Prostate gland (tissue), 2 donors: ENCODE results near the gene RASGRP4. TPM values are rescaled to one million over a fixed set of nuclear protein-coding genes. Genes with fewer than 3 reads are reported as not detected.

ENCODE experiments used
- DNase-seq: peaks from one replicate; pipeline ENCODE4 v3.0.0-alpha.2; 2019; ENCODE audit warnings: low spot score
- H3K27ac ChIP-seq, 2 donors: fragments of 200-600 bp; sonication (generic); 2 replicates each; pipeline ENCODE4 v1.5.1; 2017 to 2019
- H3K27me3 ChIP-seq: fragments of 200-600 bp; sonication (generic); replicated peaks from 2 replicates; pipeline ENCODE4 v1.5.1; 2019; ENCODE audit not compliant: insufficient read depth
- H3K36me3 ChIP-seq, 2 donors: fragments of 200-600 bp; sonication (generic); 1 replicate in 1 of 2; 2 replicates in 1 of 2; pipeline versions ENCODE4 v1.5.1 to v1.8.1; 2017 to 2019
- H3K4me1 ChIP-seq: fragments of 200-600 bp; sonication (generic); replicated peaks from 2 replicates; pipeline ENCODE4 v1.5.1; 2019
- H3K4me3 ChIP-seq, 2 donors: fragments of 200-600 bp; sonication (generic); 2 replicates each; pipeline ENCODE4 v1.5.1; 2017 to 2019
- H3K9me3 ChIP-seq: fragments of 200-600 bp; sonication (generic); 2 replicates; pipeline ENCODE4 v1.5.1; 2017
- CTCF ChIP-seq, 4 experiments: fragments of 200-600 bp in 2 of 4; fragments of 450-650 bp in 2 of 4; sonication (generic) in 2 of 4; IDR thresholded peaks; 1 replicate in 3 of 4; 2 replicates in 1 of 4; pipeline ENCODE4 v1.5.1; 2016 to 2019; ENCODE audit warnings: antibody characterized with exemption in 4 of 4, mild to moderate bottlenecking in 2 of 4, moderate library complexity in 2 of 4
- POLR2A ChIP-seq: fragments of 450-650 bp; IDR thresholded peaks from one replicate; pipeline ENCODE4 v1.6.1; 2016; ENCODE audit warnings: antibody characterized with exemption, mild to moderate bottlenecking
- POLR2AphosphoS5 ChIP-seq: sonication (generic); formaldehyde crosslinking; IDR thresholded peaks from one replicate; pipeline ENCODE4 v1.6.1; 2017; ENCODE audit warnings: antibody characterized with exemption
- WGBS: methylation state at CpG from one replicate; pipeline ENCODE4 v1.1.5; 2018; 5-methylcytosine and 5-hydroxymethylcytosine counted together
- intact Hi-C: fragments of 100-400 bp; cut with DNase I; formaldehyde crosslinking; loops from one replicate; pipeline ENCODE4 v1.14.2; 2022
- total RNA-seq, 2 donors: library from RNA; depleted of rRNA; stranded (reverse); fragments of >200 nt; gene quantifications; one replicate each; pipeline ENCODE4 v1.1.0, GENCODE V29; 2016

The RASGRP4 gene
- total RNA-seq, 2 donors from 2014 or later = 1.4 to 1.6 TPM

GRCh38 chr19:38458991-38459390, 33.0 kb upstream of the RASGRP4 start:
- no peak for DNase-seq
- Histone ChIP-seq H3K4me3 (no peak overlapping the region), H3K27me3 (no peaks in the 10 kb centered on the region), H3K9me3 (no peaks in the 10 kb centered on the region), H3K27ac (no peak overlapping the region), H3K4me1 (no peaks in the 10 kb centered on the region), H3K36me3 (no peaks in the 10 kb centered on the region)
- 89% methylated on average over 13 of the region's 13 CpGs for WGBS
- TF ChIP-seq POLR2A (no peak), CTCF (IDR thresholded peaks at IDR 0.05) (no peak), POLR2AphosphoS5 (no peak)
- intact Hi-C loops = no loop called here

- Histone ChIP-seq H3K27ac (no peak overlapping the region), H3K4me3 (no peak overlapping the region), H3K36me3 (no peaks in the 10 kb centered on the region), H3K4me1 (no peaks in the 10 kb centered on the region), H3K27me3 (no peaks in the 10 kb centered on the region), H3K9me3 (no peaks in the 10 kb centered on the region)
- 86% methylated on average over 15 of the region's 15 CpGs for WGBS
- TF ChIP-seq POLR2AphosphoS5 (no peak), CTCF (IDR thresholded peaks at IDR 0.05) (no peak), POLR2A (no peak)
- intact Hi-C loops = no loop called here
- no peak for DNase-seq
Observed at GRCh38 chr19:38457690-38458405, 31.8 kb upstream of the RASGRP4 start.

- TF ChIP-seq POLR2AphosphoS5 (no peak), POLR2A (no peak), CTCF (IDR thresholded peaks at IDR 0.05) (no peak)
- Histone ChIP-seq H3K9me3 (no peaks in the 10 kb centered on the region), H3K4me3 (no peak overlapping the region), H3K36me3 (no peaks in the 10 kb centered on the region), H3K27ac (no peak overlapping the region), H3K27me3 (no peaks in the 10 kb centered on the region), H3K4me1 (no peaks in the 10 kb centered on the region)
- 80% methylated on average over 5 of the region's 5 CpGs for WGBS
- no peak for DNase-seq
- intact Hi-C loops = no loop called here
Observed at GRCh38 chr19:38457202-38457601, 31.2 kb upstream of the RASGRP4 start.

- no peaks in the 10 kb centered on the region for H3K27me3 ChIP-seq
- DNase-seq = no peak
- TF ChIP-seq CTCF (IDR thresholded peaks at IDR 0.05) (no peak), POLR2AphosphoS5 (no peak), POLR2A (no peak)
- H3K27ac ChIP-seq = no peak overlapping the region
- H3K36me3 ChIP-seq = no peaks in the 10 kb centered on the region
- no peaks in the 10 kb centered on the region for H3K9me3 ChIP-seq
- WGBS = 29% methylated on average over 4 of the region's 4 CpGs
- H3K4me3 ChIP-seq = no peak overlapping the region
- intact Hi-C loops = no loop called here
- no peaks in the 10 kb centered on the region for H3K4me1 ChIP-seq
Observed at GRCh38 chr19:38455031-38455430, 29.0 kb upstream of the RASGRP4 start.

GRCh38 chr19:38453596-38453995, 27.6 kb upstream of the RASGRP4 start:
- H3K27me3 ChIP-seq = no peaks in the 10 kb centered on the region
- H3K27ac ChIP-seq = no peak overlapping the region
- no peaks in the 10 kb centered on the region for H3K4me1 ChIP-seq
- WGBS = 72% methylated on average over 3 of the region's 3 CpGs
- no peaks in the 10 kb centered on the region for H3K9me3 ChIP-seq
- intact Hi-C loops = no loop called here
- TF ChIP-seq POLR2A (no peak), CTCF (IDR thresholded peaks at IDR 0.05) (no peak), POLR2AphosphoS5 (no peak)
- no peaks in the 10 kb centered on the region for H3K36me3 ChIP-seq
- H3K4me3 ChIP-seq = no peak overlapping the region
- no peak for DNase-seq
